IMR-90 (cell line): ENCODE results near the gene SMCHD1. TPM values are rescaled to one million over a fixed set of nuclear protein-coding genes. Genes with fewer than 3 reads are reported as not detected.

Experiments
- ATAC-seq: fragments of 200-7000 bp; cut with Tn5 transposase; 2 replicates; pipeline ENCODE4 v1.9.1; 2020; ENCODE audit warnings: low read depth, mild to moderate bottlenecking, moderate library complexity
- BruUV-seq: library from RNA; stranded (reverse); fragments of 400-500 nt; replicated peaks from 2 replicates; lab custom pipeline; 2021; lab: Mats Ljungman, UMichigan
- CTCF ChIA-PET: fragments of 300-600 bp; formaldehyde crosslinking; extraction: SDS; loops from one replicate; lab custom pipeline; 2021; ENCODE audit warnings: antibody characterized with exemption; lab: Yijun Ruan, JAX
- POLR2A ChIA-PET: fragments of 300-600 bp; sonication (Branson Sonifier 250); formaldehyde crosslinking; loops from one replicate; lab custom pipeline; 2022; ENCODE audit warnings: antibody characterized with exemption; ENCODE audit not compliant: unreplicated experiment; lab: Charles Lee
- DNase-seq: peaks from one replicate; pipeline ENCODE4 v3.0.0; 2013
- H2AFZ ChIP-seq: replicated peaks from 2 replicates; pipeline ENCODE3; 2013; ENCODE audit warnings: low read length, mild to moderate bottlenecking; ENCODE audit not compliant: poor library complexity
- H2AK5ac ChIP-seq: 2 replicates; pipeline ENCODE4 v1.6.1; 2013; ENCODE audit warnings: low read depth, low read length, inconsistent platforms
- H2AK9ac ChIP-seq: replicated peaks from 2 replicates; pipeline ENCODE3; 2013; ENCODE audit warnings: mild to moderate bottlenecking, low read depth, low read length, moderate library complexity; ENCODE audit not compliant: poor library complexity
- H2BK120ac ChIP-seq: 2 replicates; pipeline ENCODE4 v1.6.1; 2013; ENCODE audit warnings: low read depth, low read length, inconsistent platforms
- H2BK15ac ChIP-seq: 3 replicates; pipeline ENCODE4 v1.6.1; 2013; ENCODE audit warnings: low read depth, low read length, inconsistent platforms
- H2BK20ac ChIP-seq: 2 replicates; pipeline ENCODE4 v1.6.1; 2013; ENCODE audit warnings: low read depth, mild to moderate bottlenecking, inconsistent platforms, low read length, moderate library complexity
- H2BK5ac ChIP-seq: 2 replicates; pipeline ENCODE4 v1.6.1; 2013; ENCODE audit warnings: mild to moderate bottlenecking, low read depth, low read length, inconsistent platforms; ENCODE audit not compliant: poor library complexity, severe bottlenecking
- H3K14ac ChIP-seq: replicated peaks from 2 replicates; pipeline ENCODE4 v1.6.1; 2013; ENCODE audit warnings: low read depth, low read length, inconsistent platforms
- H3K18ac ChIP-seq: 2 replicates; pipeline ENCODE4 v1.6.1; 2013; ENCODE audit warnings: low read depth, low read length, control low read depth
- H3K23ac ChIP-seq: 2 replicates; pipeline ENCODE4 v1.6.1; 2013; ENCODE audit warnings: low read depth, low read length, inconsistent platforms
- H3K27ac ChIP-seq: 2 replicates; pipeline ENCODE4 v1.5.1; 2013; ENCODE audit warnings: mild to moderate bottlenecking, control low read depth, low read length; ENCODE audit not compliant: insufficient read depth
- H3K27me3 ChIP-seq: 2 replicates; pipeline ENCODE4 v1.6.1; 2013; ENCODE audit warnings: low read length; ENCODE audit not compliant: control insufficient read depth, insufficient read depth
- H3K36me3 ChIP-seq: 2 replicates; pipeline ENCODE4 v1.6.1; 2013; ENCODE audit warnings: low read length, mixed read lengths; ENCODE audit not compliant: control insufficient read depth, insufficient read depth
- H3K4ac ChIP-seq: 2 replicates; pipeline ENCODE4 v1.6.1; 2013; ENCODE audit warnings: low read depth, low read length, inconsistent platforms
- H3K4me1 ChIP-seq: 2 replicates; pipeline ENCODE4 v1.6.1; 2013; ENCODE audit warnings: low read length, mixed read lengths; ENCODE audit not compliant: control insufficient read depth, insufficient read depth
- H3K4me2 ChIP-seq: 2 replicates; pipeline ENCODE4 v1.6.1; 2013; ENCODE audit warnings: low read depth, mild to moderate bottlenecking, control low read depth, low read length, moderate library complexity
- H3K4me3 ChIP-seq: 2 replicates; pipeline ENCODE4 v1.5.1; 2013; ENCODE audit warnings: low read depth, mild to moderate bottlenecking, control low read depth, low read length, moderate library complexity; ENCODE audit not compliant: insufficient read depth
- H3K56ac ChIP-seq: 2 replicates; pipeline ENCODE4 v1.6.1; 2013; ENCODE audit warnings: low read length, inconsistent platforms; ENCODE audit not compliant: insufficient read depth; ENCODE audit errors: extremely low read depth
- H3K79me1 ChIP-seq, 2 experiments: 2 replicates each; pipeline ENCODE4 v1.6.1; 2013; ENCODE audit warnings: low read length in 2 of 2, inconsistent platforms in 1 of 2, low read depth in 1 of 2
- H3K9ac ChIP-seq: 2 replicates; pipeline ENCODE4 v1.6.1; 2013; ENCODE audit warnings: low read depth, low read length, control low read depth
- H3K9me1 ChIP-seq: 2 replicates; pipeline ENCODE4 v1.6.1; 2013; ENCODE audit warnings: low read length, inconsistent platforms; ENCODE audit not compliant: insufficient read depth
- H3K9me3 ChIP-seq: 2 replicates; pipeline ENCODE4 v1.6.1; 2013; ENCODE audit warnings: low read length; ENCODE audit not compliant: control insufficient read depth, insufficient read depth
- H4K20me1 ChIP-seq: 2 replicates; pipeline ENCODE4 v1.6.1; 2013; ENCODE audit warnings: low read length, inconsistent platforms; ENCODE audit not compliant: insufficient read depth
- H4K5ac ChIP-seq: 2 replicates; pipeline ENCODE4 v1.6.1; 2013; ENCODE audit warnings: mild to moderate bottlenecking, low read depth, low read length, control low read depth
- H4K8ac ChIP-seq, 2 experiments: 2 replicates each; pipeline ENCODE4 v1.6.1; 2013; ENCODE audit warnings: low read depth in 2 of 2, low read length in 2 of 2, control low read depth in 1 of 2, inconsistent platforms in 1 of 2
- H4K91ac ChIP-seq: 2 replicates; pipeline ENCODE4 v1.6.1; 2013; ENCODE audit warnings: low read depth, low read length, inconsistent platforms; ENCODE audit not compliant: insufficient read depth
- MAFK ChIP-seq: IDR thresholded peaks from 2 replicates; pipeline ENCODE4 v1.6.1; 2012; ENCODE audit warnings: low read depth, low read length, improper control_type of control experiment
- MAZ ChIP-seq: IDR thresholded peaks from 2 replicates; pipeline ENCODE4 v1.6.1; 2012; ENCODE audit warnings: low read depth, mild to moderate bottlenecking, low read length, improper control_type of control experiment, moderate library complexity, borderline replicate concordance
- WGBS, 2 experiments: methylation state at CpG; one replicate each; pipeline versions ENCODE4 v1.1.5 to v1.1.7; 2013; ENCODE audit warnings: missing lambda C conversion rate in 2 of 2; ENCODE audit not compliant: insufficient read length in 1 of 2; ENCODE audit errors: extremely low coverage in 2 of 2; 5-methylcytosine and 5-hydroxymethylcytosine counted together
- dilution Hi-C: fragments of 300-500 bp; cut with HindIII; formaldehyde crosslinking; loops from one replicate; pipeline ENCODE4 v1.14.3; 2018; ENCODE audit warnings: low sequenced_read_pairs; ENCODE audit not compliant: unreplicated experiment
- in situ Hi-C: fragments of 300-500 bp; cut with MboI; formaldehyde crosslinking; loops from 3 replicates; pipeline ENCODE4 v1.14.3; 2019; ENCODE audit warnings: low sequenced_read_pairs, inconsistent platforms, mixed read lengths
- intact Hi-C: fragments of 100-400 bp; cut with micrococcal nuclease; formaldehyde crosslinking; loops from 2 replicates; pipeline ENCODE4 v1.10.0; 2022
- polyA plus RNA-seq, 3 experiments: library from polyadenylated mRNA; depleted of rRNA; stranded (reverse); fragments of >200 nt; gene quantifications; 2 replicates each; pipeline ENCODE4 v1.2.3, GENCODE V29; 2012; ENCODE audit warnings: low replicate concordance in 1 of 3
- total RNA-seq: library from RNA; depleted of rRNA; stranded (reverse); fragments of >200 nt; gene quantifications from 2 replicates; pipeline ENCODE4 v1.2.3, GENCODE V29; 2012

SMCHD1 gene
- total and polyA plus RNA-seq, 2 of the 4 experiments (the other 2 are of a cell fraction) = 14.8 to 47.3 TPM

- peaks cover 10 to 17% of the 10 kb centered on the region in 2 experiments for H3K79me1 ChIP-seq
- no peak overlapping the region for H2AK9ac ChIP-seq
- in situ Hi-C loops (no loop called here), intact Hi-C loops (no loop called here), dilution Hi-C loops (no loop called here)
- no peak overlapping the region for H4K8ac ChIP-seq
- TF ChIP-seq MAZ = no peak
- TF ChIP-seq MAFK = peak; percentile 30
- ATAC-seq (no peak), DNase-seq (no peak)
- H3K4ac ChIP-seq = no peak overlapping the region
- H3K27me3 ChIP-seq = no peaks in the 10 kb centered on the region
- no peak overlapping the region for H2BK5ac ChIP-seq
- no peak overlapping the region for H2BK120ac ChIP-seq
- H3K56ac ChIP-seq = no peak overlapping the region
- no peaks in the 10 kb centered on the region for H4K20me1 ChIP-seq
- H2AFZ ChIP-seq = no peak overlapping the region
- no peaks in the 10 kb centered on the region for H3K9me1 ChIP-seq
- no peak overlapping the region for H2BK15ac ChIP-seq
- no peak overlapping the region for H3K27ac ChIP-seq
- H3K4me3 ChIP-seq = no peak overlapping the region
- no peak overlapping the region for H3K23ac ChIP-seq
- BruUV-seq = no TSS peak
- H3K18ac ChIP-seq = no peak overlapping the region
- no peaks in the 10 kb centered on the region for H3K9me3 ChIP-seq
- no peak overlapping the region for H2AK5ac ChIP-seq
- H2BK20ac ChIP-seq = no peak overlapping the region
- no peak overlapping the region for H3K4me2 ChIP-seq
- peaks cover 32% of the 10 kb centered on the region for H3K36me3 ChIP-seq
- H3K4me1 ChIP-seq = peaks cover 2% of the 10 kb centered on the region; the same call in 1 of the 2 replicates
- H4K5ac ChIP-seq = no peak overlapping the region
- ChIA-PET CTCF (interaction anchor here (1.1 kb wide), 1 partner anchor 35 kb away, joined by 3 read pairs; no protein-coding TSS in a partner anchor), POLR2A (no interaction called here)
- no peak overlapping the region for H3K14ac ChIP-seq
- no CpG with 5 or more reads among the region's 2 CpGs for WGBS, 2 experiments
- no peak overlapping the region for H4K91ac ChIP-seq
- H3K9ac ChIP-seq = no peak overlapping the region
These were observed 52.1 kb downstream of the SMCHD1 start for GRCh38 chr18:2707551-2708168.
